ENCODE results near the gene CCDC80.

DNA sequence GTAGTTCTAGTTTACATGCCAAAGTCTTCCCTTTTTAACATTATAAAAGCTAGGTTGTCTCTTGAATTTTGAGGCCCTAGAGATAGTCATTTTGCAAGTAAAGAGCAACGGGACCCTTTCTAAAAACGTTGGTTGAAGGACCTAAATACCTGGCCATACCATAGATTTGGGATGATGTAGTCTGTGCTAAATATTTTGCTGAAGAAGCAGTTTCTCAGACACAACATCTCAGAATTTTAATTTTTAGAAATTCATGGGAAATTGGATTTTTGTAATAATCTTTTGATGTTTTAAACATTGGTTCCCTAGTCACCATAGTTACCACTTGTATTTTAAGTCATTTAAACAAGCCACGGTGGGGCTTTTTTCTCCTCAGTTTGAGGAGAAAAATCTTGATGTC, 57.8 kb downstream of the CCDC80 start:
- TF ChIP-seq, protein P1, sequence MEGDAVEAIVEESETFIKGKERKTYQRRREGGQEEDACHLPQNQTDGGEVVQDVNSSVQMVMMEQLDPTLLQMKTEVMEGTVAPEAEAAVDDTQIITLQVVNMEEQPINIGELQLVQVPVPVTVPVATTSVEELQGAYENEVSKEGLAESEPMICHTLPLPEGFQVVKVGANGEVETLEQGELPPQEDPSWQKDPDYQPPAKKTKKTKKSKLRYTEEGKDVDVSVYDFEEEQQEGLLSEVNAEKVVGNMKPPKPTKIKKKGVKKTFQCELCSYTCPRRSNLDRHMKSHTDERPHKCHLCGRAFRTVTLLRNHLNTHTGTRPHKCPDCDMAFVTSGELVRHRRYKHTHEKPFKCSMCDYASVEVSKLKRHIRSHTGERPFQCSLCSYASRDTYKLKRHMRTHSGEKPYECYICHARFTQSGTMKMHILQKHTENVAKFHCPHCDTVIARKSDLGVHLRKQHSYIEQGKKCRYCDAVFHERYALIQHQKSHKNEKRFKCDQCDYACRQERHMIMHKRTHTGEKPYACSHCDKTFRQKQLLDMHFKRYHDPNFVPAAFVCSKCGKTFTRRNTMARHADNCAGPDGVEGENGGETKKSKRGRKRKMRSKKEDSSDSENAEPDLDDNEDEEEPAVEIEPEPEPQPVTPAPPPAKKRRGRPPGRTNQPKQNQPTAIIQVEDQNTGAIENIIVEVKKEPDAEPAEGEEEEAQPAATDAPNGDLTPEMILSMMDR (IDR thresholded peaks at IDR 0.05): no peak
- TF ChIP-seq POLR2A (IDR thresholded peaks at IDR 0.05): no peak
